H1 (cell line): ENCODE results near the gene CCDC198.

ENCODE experiments used
- EZH2 ChIP-seq: fragments of 200-600 bp; sonication (generic); IDR thresholded peaks from 2 replicates; pipeline ENCODE4 v1.7.1; 2012; ENCODE audit warnings: low read depth, mild to moderate bottlenecking, moderate library complexity, low read length, inconsistent platforms; ENCODE audit not compliant: severe bottlenecking
- GABPA ChIP-seq: IDR thresholded peaks from 2 replicates; pipeline ENCODE4 v1.6.1; 2011; ENCODE audit warnings: mild to moderate bottlenecking, low read length, moderate library complexity, borderline replicate concordance; ENCODE audit not compliant: insufficient read depth
- PHF8 ChIP-seq: fragments of 200-600 bp; sonication (generic); conservative IDR thresholded peaks from 2 replicates; pipeline ENCODE4 v1.7.1; 2012; ENCODE audit warnings: low read depth, mild to moderate bottlenecking, inconsistent platforms, low read length, moderate library complexity
- POLR2A ChIP-seq, 2 experiments: IDR thresholded peaks; 1 replicate in 1 of 2; 2 replicates in 1 of 2; pipeline ENCODE4 v1.6.1; 2011; ENCODE audit warnings: low read depth in 2 of 2, low read length in 2 of 2, mild to moderate bottlenecking in 2 of 2; ENCODE audit errors: control extremely low read depth in 1 of 2
- RAD21 ChIP-seq, 2 experiments: IDR thresholded peaks in 1 of 2; conservative IDR thresholded peaks in 1 of 2; 2 replicates each; pipeline ENCODE4 v1.6.1; 2011; ENCODE audit warnings: low read depth in 2 of 2, low read length in 2 of 2, improper control_type of control experiment in 1 of 2, inconsistent platforms in 1 of 2, mild to moderate bottlenecking in 1 of 2, moderate library complexity in 1 of 2
- RXRA ChIP-seq: IDR thresholded peaks from 2 replicates; pipeline ENCODE4 v1.6.1; 2011; ENCODE audit warnings: low read depth, mild to moderate bottlenecking, low read length, moderate library complexity; ENCODE audit not compliant: insufficient read depth
- TF ChIP-seq, protein P1 (sequence below), 3 experiments: IDR thresholded peaks; 1 replicate in 2 of 3; 2 replicates in 1 of 3; pipeline versions ENCODE4 v1.5.1 to v1.6.1; 2011; ENCODE audit warnings: low read length in 3 of 3, mild to moderate bottlenecking in 3 of 3, inconsistent platforms in 2 of 3, low read depth in 1 of 3, moderate library complexity in 1 of 3; ENCODE audit not compliant: insufficient read depth in 1 of 3; ENCODE audit errors: control extremely low read depth in 1 of 3
- TF ChIP-seq, protein P2 (sequence below): IDR thresholded peaks from 2 replicates; pipeline ENCODE4 v1.6.1; 2011; ENCODE audit warnings: low read length, improper control_type of control experiment
- TF ChIP-seq, protein P3 (sequence below): IDR thresholded peaks from 2 replicates; pipeline ENCODE4 v1.6.1; 2012; ENCODE audit warnings: low read length, inconsistent platforms

DNA sequence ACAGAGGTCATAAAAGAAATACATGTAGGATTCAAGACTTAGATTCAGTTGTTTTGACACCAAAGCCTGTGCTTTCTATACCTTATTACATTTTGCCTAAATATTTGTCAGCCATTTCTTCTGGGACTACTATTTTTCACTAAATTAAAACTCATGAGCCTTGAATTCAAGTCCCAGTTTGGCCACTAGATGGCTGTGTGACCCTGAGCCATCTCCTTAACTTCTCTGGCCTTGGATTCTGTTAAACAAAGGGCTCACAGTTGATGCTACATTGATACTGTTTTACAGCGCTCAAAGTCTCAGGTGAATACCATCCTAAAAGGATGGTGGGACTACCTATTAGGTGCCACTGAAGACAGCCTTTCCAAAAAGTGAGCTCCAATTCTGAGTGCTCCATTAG lies 39.6 kb upstream of the CCDC198 start:
- TF ChIP-seq GABPA = no peak
- TF ChIP-seq EZH2 = no peak
- TF ChIP-seq RXRA = no peak
- TF ChIP-seq, protein P1, sequence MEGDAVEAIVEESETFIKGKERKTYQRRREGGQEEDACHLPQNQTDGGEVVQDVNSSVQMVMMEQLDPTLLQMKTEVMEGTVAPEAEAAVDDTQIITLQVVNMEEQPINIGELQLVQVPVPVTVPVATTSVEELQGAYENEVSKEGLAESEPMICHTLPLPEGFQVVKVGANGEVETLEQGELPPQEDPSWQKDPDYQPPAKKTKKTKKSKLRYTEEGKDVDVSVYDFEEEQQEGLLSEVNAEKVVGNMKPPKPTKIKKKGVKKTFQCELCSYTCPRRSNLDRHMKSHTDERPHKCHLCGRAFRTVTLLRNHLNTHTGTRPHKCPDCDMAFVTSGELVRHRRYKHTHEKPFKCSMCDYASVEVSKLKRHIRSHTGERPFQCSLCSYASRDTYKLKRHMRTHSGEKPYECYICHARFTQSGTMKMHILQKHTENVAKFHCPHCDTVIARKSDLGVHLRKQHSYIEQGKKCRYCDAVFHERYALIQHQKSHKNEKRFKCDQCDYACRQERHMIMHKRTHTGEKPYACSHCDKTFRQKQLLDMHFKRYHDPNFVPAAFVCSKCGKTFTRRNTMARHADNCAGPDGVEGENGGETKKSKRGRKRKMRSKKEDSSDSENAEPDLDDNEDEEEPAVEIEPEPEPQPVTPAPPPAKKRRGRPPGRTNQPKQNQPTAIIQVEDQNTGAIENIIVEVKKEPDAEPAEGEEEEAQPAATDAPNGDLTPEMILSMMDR (IDR thresholded peaks at IDR 0.05; ENCODE audit: control extremely low read depth in 1 of 3, insufficient read depth in 1 of 3, low read depth in 1 of 3, low read length in 3 of 3) = peak in 2 of 3 experiments; percentile 56 to 64; a peak in 3 of 4 replicates
- TF ChIP-seq RAD21 (IDR thresholded peaks at IDR 0.05 in 1 of 2, conservative IDR thresholded peaks at IDR 0.05 in 1 of 2; ENCODE audit: low read depth in 2 of 2, low read length in 2 of 2) = peak; percentile 84 to 85
- TF ChIP-seq POLR2A (IDR thresholded peaks at IDR 0.05; ENCODE audit: control extremely low read depth in 1 of 2, low read depth in 2 of 2, low read length in 2 of 2) = no peak
- TF ChIP-seq, protein P2, sequence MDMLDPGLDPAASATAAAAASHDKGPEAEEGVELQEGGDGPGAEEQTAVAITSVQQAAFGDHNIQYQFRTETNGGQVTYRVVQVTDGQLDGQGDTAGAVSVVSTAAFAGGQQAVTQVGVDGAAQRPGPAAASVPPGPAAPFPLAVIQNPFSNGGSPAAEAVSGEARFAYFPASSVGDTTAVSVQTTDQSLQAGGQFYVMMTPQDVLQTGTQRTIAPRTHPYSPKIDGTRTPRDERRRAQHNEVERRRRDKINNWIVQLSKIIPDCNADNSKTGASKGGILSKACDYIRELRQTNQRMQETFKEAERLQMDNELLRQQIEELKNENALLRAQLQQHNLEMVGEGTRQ = no peak
- TF ChIP-seq, protein P3, sequence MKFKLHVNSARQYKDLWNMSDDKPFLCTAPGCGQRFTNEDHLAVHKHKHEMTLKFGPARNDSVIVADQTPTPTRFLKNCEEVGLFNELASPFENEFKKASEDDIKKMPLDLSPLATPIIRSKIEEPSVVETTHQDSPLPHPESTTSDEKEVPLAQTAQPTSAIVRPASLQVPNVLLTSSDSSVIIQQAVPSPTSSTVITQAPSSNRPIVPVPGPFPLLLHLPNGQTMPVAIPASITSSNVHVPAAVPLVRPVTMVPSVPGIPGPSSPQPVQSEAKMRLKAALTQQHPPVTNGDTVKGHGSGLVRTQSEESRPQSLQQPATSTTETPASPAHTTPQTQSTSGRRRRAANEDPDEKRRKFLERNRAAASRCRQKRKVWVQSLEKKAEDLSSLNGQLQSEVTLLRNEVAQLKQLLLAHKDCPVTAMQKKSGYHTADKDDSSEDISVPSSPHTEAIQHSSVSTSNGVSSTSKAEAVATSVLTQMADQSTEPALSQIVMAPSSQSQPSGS = no peak
- TF ChIP-seq PHF8 = no peak
